Heart left ventricle (tissue), 16 donors: ENCODE data around the gene PJVK. TPM values are rescaled to one million over a fixed set of nuclear protein-coding genes. Genes with fewer than 3 reads are reported as not detected.

Experiments
- ATAC-seq, 4 donors: fragments of 200-7000 bp; cut with Tn5 transposase; one replicate each; pipeline ENCODE4 v1.9.1; 2020 to 2022; ENCODE audit warnings: moderate library complexity in 4 of 4, mild to moderate bottlenecking in 3 of 4, moderate number of reproducible peaks in 1 of 4
- DNase-seq, 5 donors: peaks; one replicate each; pipeline ENCODE4 v3.0.0-alpha.2; 2020
- H3K27ac ChIP-seq, 12 donors: fragments of 200-600 bp; sonication (generic) in 4 of 12; one replicate each; pipeline versions ENCODE4 v1.5.0 to v1.8.0; 2016 to 2022; ENCODE audit warnings: mild to moderate bottlenecking in 2 of 12
- H3K27me3 ChIP-seq, 9 donors: fragments of 200-600 bp; sonication (generic) in 2 of 9; one replicate each; pipeline versions ENCODE4 v1.5.1 to v1.8.0; 2016 to 2022; ENCODE audit warnings: mild to moderate bottlenecking in 3 of 9
- H3K36me3 ChIP-seq, 9 donors: fragments of 200-600 bp; sonication (generic) in 2 of 9; one replicate each; pipeline versions ENCODE4 v1.5.0 to v1.8.0; 2018 to 2022; ENCODE audit warnings: mild to moderate bottlenecking in 2 of 9
- H3K4me1 ChIP-seq, 12 donors: fragments of 200-600 bp; sonication (generic) in 4 of 12; one replicate each; pipeline versions ENCODE4 v1.5.0 to v1.8.0; 2016 to 2022; ENCODE audit warnings: mild to moderate bottlenecking in 3 of 12
- H3K4me3 ChIP-seq, 12 donors: fragments of 200-600 bp; sonication (generic) in 4 of 12; one replicate each; pipeline versions ENCODE4 v1.5.0 to v1.8.0; 2017 to 2022; ENCODE audit warnings: mild to moderate bottlenecking in 9 of 12, moderate library complexity in 4 of 12
- H3K9me3 ChIP-seq, 12 donors: fragments of 200-600 bp; sonication (generic) in 4 of 12; one replicate each; pipeline versions ENCODE4 v1.5.0 to v1.8.0; 2016 to 2022; ENCODE audit warnings: mild to moderate bottlenecking in 1 of 12
- POLR2A ChIP-seq, 2 donors: fragments of 450-650 bp; IDR thresholded peaks; one replicate each; pipeline ENCODE4 v1.6.1; 2017; ENCODE audit warnings: antibody characterized with exemption in 2 of 2, mild to moderate bottlenecking in 2 of 2, moderate library complexity in 2 of 2
- WGBS, 4 donors: extraction: QIAGEN DNeasy Blood & Tissue Kit in 2 of 4; methylation state at CpG; one replicate each; pipeline versions ENCODE4 v1.1.5 to v1.1.7; 2013 to 2018; 5-methylcytosine and 5-hydroxymethylcytosine counted together
- intact Hi-C, 10 donors: fragments of 100-400 bp; cut with DNase I; formaldehyde crosslinking; loops; one replicate each; pipeline versions ENCODE4 v1.11.1 to v1.14.2; 2022
- polyA plus RNA-seq, 2 donors: library from polyadenylated mRNA; stranded (reverse); fragments of 200-250 nt; gene quantifications; one replicate each; pipeline ENCODE4 v1.2.3, GENCODE V29; 2013
- total RNA-seq, 9 donors: library from RNA; depleted of rRNA in 2 of 9; stranded (reverse); fragments of >200 nt in 2 of 9; fragmentation: NEBNext Ultra II Directional in 3 of 9; extraction: Animal tissue kit (Norgen Biotek cat#: 25700) in 3 of 9; gene quantifications; one replicate each; pipeline versions ENCODE4 v1.1.0 to v1.2.4, GENCODE V29; 2016 to 2023
- TF ChIP-seq, protein P1 (sequence below), 12 donors: fragments of 200-600 bp; sonication (generic) in 4 of 12; IDR thresholded peaks; one replicate each; pipeline versions ENCODE4 v1.5.0 to v1.8.0; 2018 to 2022; ENCODE audit warnings: antibody characterized with exemption in 12 of 12, mild to moderate bottlenecking in 5 of 12
- donor health status: ischemic (EF 13 %, LVEDD 7.1; RV severe dilation, severe dysfunction).
- donor health status: healthy with polysubstance abuse.
- donor health status: DM: no; HTN: yes; CAD: no.
- donor health status: DM: no; HTN: no; CAD: no.
- donor health status: ischemic (EF 25% LVEDD 6.9; RV normal size, moderate dysfunction).
- donor health status: ischemic (EF 25% LVEDD 5.7; RV mildly dilated, moderate dysfunction).
- donor health status: healthy.
- donor health status: DM: yes; HTN: yes; CAD: no.
- donor health status: ischemic (EF 35%, LVEDD 5.7; RV mildly dilated, moderate dysfunction).
- donor health status: nonischemic (EF 11% LVEDD 7.7; RV severe dilation, severe dysfunction).
- donor health status: DM: yes; HTN: yes; CAD: no.
- donor health status: PGD.
- donor health status: ischemic (EF 29% LVEDD 5.4; RV normal size, mild dysfunction).
- donor health status: nonischemic (EF 23%, LVEDD 6.1; RV moderate dilation, normal function).

The PJVK gene
- total and polyA plus RNA-seq, 11 donors: 0.48 to 1.7 (median 1.3) TPM; not detected in 1

DNA sequence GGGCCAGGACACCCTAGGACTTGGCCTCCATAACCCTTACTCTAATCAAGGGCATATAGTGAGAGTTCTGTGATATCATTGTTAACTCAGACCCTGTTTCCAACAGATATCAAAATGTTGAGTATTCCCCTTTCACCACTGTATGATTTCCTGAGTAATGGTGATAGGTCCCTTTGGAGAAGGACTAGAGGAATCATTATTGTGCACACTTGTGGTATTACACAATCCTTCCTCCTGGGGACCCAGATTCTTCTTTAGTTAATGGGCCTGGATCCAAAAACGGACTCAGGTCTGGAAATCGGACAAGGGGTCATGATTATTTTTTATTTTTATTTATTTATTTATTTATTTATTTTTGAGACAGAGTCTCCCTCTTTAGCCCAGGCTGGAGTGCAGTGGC lies 23.7 kb upstream of the PJVK start:
- Histone ChIP-seq H3K36me3 (peaks cover 0 to 76% (median 55%) of the 10 kb centered on the region in 9 donors), H3K27ac (no peak overlapping the region), H3K4me1 (no peaks in the 10 kb centered on the region), H3K9me3 (peaks cover 0 to 26% (median 6%) of the 10 kb centered on the region in 12 donors), H3K4me3 (no peak overlapping the region), H3K27me3 (no peaks in the 10 kb centered on the region)
- ATAC-seq (no peak), DNase-seq (no peak)
- no peak for TF ChIP-seq POLR2A (IDR thresholded peaks at IDR 0.05)
- TF ChIP-seq, protein P1, sequence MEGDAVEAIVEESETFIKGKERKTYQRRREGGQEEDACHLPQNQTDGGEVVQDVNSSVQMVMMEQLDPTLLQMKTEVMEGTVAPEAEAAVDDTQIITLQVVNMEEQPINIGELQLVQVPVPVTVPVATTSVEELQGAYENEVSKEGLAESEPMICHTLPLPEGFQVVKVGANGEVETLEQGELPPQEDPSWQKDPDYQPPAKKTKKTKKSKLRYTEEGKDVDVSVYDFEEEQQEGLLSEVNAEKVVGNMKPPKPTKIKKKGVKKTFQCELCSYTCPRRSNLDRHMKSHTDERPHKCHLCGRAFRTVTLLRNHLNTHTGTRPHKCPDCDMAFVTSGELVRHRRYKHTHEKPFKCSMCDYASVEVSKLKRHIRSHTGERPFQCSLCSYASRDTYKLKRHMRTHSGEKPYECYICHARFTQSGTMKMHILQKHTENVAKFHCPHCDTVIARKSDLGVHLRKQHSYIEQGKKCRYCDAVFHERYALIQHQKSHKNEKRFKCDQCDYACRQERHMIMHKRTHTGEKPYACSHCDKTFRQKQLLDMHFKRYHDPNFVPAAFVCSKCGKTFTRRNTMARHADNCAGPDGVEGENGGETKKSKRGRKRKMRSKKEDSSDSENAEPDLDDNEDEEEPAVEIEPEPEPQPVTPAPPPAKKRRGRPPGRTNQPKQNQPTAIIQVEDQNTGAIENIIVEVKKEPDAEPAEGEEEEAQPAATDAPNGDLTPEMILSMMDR (IDR thresholded peaks at IDR 0.05): no peak
- 77 to 86% (median 82%) methylated on average over 2 of the region's 2 CpGs for WGBS, 4 donors
- intact Hi-C loops: no loop called here

DNA sequence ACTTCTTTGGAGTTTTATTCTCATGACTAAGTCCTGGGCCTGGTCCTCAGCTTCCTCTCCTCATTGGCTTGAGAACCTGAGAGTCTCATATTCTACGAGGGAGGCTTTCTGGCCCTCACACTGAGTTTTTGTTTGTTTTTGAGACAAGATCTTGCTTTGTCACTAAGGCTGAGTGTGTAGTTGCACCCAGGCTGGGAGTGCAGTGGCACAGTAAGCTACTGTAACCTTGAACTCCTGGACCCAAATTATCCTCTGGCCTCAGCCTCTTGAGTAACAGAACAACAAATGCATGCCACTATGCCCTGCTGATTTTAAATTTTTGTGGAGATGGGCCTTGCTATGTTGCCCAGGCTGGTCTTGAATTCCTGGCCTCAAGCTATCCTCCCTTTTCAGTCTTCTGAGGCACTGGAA lies 22.8 kb upstream of the PJVK start:
- Histone ChIP-seq H3K9me3 (peaks cover 0 to 26% (median 6%) of the 10 kb centered on the region in 12 donors), H3K4me3 (no peak overlapping the region), H3K36me3 (peaks cover 0 to 77% (median 64%) of the 10 kb centered on the region in 9 donors), H3K4me1 (no peaks in the 10 kb centered on the region), H3K27ac (no peak overlapping the region), H3K27me3 (no peaks in the 10 kb centered on the region)
- intact Hi-C loops: no loop called here
- TF ChIP-seq POLR2A (IDR thresholded peaks at IDR 0.05): no peak
- TF ChIP-seq, protein P1 (IDR thresholded peaks at IDR 0.05): no peak
- DNase-seq: no peak
- ATAC-seq: no peak
- WGBS, 4 donors: 87 to 93% (median 89%) methylated on average over 1 of the region's 1 CpG

DNA sequence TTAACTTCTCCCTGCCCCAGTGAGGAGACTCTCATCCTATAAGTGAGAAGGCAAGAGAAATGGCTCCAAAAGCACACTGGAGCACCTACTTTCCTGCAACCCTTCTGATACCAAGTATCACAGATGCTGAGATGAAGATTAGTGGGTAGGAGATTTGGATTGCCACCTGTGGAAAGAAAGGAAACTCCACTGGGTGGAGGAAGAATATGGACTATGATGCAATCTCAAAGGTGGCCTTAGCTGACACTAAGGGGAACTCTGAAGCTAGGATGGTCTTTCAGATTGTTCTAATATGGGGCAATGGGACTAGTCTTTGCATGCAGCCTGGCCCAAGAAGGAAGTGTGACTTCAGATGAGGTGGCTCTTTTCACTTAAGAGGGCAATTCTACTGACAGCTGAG lies 21.8 kb upstream of the PJVK start:
- H3K4me1 ChIP-seq: no peaks in the 10 kb centered on the region
- H3K27me3 ChIP-seq: no peaks in the 10 kb centered on the region
- no peak overlapping the region for H3K4me3 ChIP-seq
- ATAC-seq: no peak
- H3K27ac ChIP-seq: no peak overlapping the region
- intact Hi-C loops: no loop called here
- peaks cover 0 to 80% (median 74%) of the 10 kb centered on the region in 9 donors for H3K36me3 ChIP-seq
- peaks cover 0 to 20% (median 6%) of the 10 kb centered on the region in 12 donors for H3K9me3 ChIP-seq
- no peak for TF ChIP-seq POLR2A (IDR thresholded peaks at IDR 0.05)
- TF ChIP-seq, protein P1 (IDR thresholded peaks at IDR 0.05): no peak
- DNase-seq: no peak

DNA sequence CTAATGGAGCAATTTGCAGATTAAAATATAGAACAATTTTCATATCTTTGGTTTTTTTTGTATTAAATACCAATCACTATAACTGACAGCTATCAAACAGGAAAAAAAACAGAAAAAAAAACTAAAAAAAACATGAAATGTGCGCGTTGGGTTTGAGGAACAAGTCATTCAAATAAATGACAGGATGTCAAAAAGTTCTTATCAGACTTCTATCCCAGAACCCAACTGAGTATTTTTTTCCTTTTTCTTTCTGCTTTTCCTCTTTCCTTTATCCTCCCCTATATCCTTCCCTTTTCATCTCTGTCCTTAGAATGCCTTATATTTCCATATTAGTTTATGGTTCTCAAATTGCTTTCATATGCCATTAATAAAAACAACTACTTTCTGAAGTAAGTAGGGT lies 14.5 kb upstream of the PJVK start:
- Histone ChIP-seq H3K36me3 (peaks cover 0 to 100% (median 99%) of the 10 kb centered on the region in 9 donors), H3K4me3 (no peak overlapping the region), H3K27ac (no peak overlapping the region), H3K9me3 (no peaks in the 10 kb centered on the region), H3K27me3 (no peaks in the 10 kb centered on the region), H3K4me1 (no peaks in the 10 kb centered on the region)
- ATAC-seq: no peak
- DNase-seq: no peak
- intact Hi-C loops: no loop called here
- no peak for TF ChIP-seq POLR2A (IDR thresholded peaks at IDR 0.05)
- TF ChIP-seq, protein P1 (IDR thresholded peaks at IDR 0.05): no peak
- WGBS, 4 donors: 81 to 94% (median 86%) methylated on average over 2 of the region's 2 CpGs
